Sigmoid colon (tissue), 4 donors: Measurements from ENCODE around the gene CTRB2.
"Not testable (repeated sequence)": the region's sequence is repeated elsewhere in the genome, so short reads cannot be mapped to it uniquely, and the experiment has no call there.

ENCODE experiments used
- CTCF ChIP-seq, 4 experiments: fragments of 450-650 bp in 3 of 4; fragments of 200-600 bp in 1 of 4; IDR thresholded peaks; one replicate each; pipeline ENCODE4 v1.5.1; 2016 to 2019; ENCODE audit warnings: antibody characterized with exemption in 4 of 4, mild to moderate bottlenecking in 3 of 4, moderate library complexity in 2 of 4
- EP300 ChIP-seq, 4 donors: sonication (generic); formaldehyde crosslinking; IDR thresholded peaks; one replicate each; pipeline ENCODE4 v1.6.1; 2017; ENCODE audit warnings: antibody characterized with exemption in 4 of 4
- POLR2A ChIP-seq, 2 donors: fragments of 450-650 bp; IDR thresholded peaks; one replicate each; pipeline ENCODE4 v1.6.1; 2016; ENCODE audit warnings: antibody characterized with exemption in 2 of 2, mild to moderate bottlenecking in 2 of 2, moderate library complexity in 2 of 2
- POLR2AphosphoS5 ChIP-seq, 4 donors: sonication (generic); formaldehyde crosslinking; IDR thresholded peaks; one replicate each; pipeline ENCODE4 v1.6.1; 2017; ENCODE audit warnings: antibody characterized with exemption in 4 of 4

- not testable (repeated sequence) for TF ChIP-seq POLR2AphosphoS5, CTCF, POLR2A, EP300 (IDR thresholded peaks at IDR 0.05)
These were observed 4.3 kb upstream of the CTRB2 start for GRCh38 chr16:75211286-75211685.
